NAMALWA (cell line): Measurements from ENCODE around the gene DCAF10.
"Not testable (repeated sequence)": the region's sequence is repeated elsewhere in the genome, so short reads cannot be mapped to it uniquely, and the experiment has no call there.

Source experiments
- DNase-seq: peaks from one replicate; pipeline ENCODE4 v3.0.0-alpha.2; 2015; ENCODE audit warnings: low spot score

The DCAF10 gene

GRCh38 chr9:37790096-37790495, 10.5 kb upstream of the DCAF10 start:
- DNase-seq = no peak

GRCh38 chr9:37792122-37792521, 8.5 kb upstream of the DCAF10 start:
- DNase-seq = no peak

DNA sequence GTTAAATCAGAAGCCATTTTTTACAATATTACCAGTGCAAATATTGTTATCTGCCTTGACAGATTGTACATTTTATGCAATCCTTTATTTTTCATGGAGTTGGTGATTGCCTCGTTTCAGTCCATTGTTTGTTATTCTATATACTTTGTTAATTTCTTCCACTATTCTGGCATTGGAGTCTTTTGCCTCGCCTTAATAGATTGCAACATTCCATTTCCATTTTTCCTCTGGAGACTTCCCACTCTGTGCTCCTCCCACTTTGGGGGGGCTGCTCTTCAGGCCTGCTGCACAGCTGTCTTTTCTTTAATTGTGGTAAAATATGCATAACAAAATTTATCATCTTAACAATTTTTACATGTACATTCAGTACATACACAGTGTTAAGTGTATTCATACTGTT, 4.4 kb upstream of the DCAF10 start:
- no peak for DNase-seq

GRCh38 chr9:37798677-37799076, 1.9 kb upstream of the DCAF10 start:
- DNase-seq = peak; percentile 22

DNA sequence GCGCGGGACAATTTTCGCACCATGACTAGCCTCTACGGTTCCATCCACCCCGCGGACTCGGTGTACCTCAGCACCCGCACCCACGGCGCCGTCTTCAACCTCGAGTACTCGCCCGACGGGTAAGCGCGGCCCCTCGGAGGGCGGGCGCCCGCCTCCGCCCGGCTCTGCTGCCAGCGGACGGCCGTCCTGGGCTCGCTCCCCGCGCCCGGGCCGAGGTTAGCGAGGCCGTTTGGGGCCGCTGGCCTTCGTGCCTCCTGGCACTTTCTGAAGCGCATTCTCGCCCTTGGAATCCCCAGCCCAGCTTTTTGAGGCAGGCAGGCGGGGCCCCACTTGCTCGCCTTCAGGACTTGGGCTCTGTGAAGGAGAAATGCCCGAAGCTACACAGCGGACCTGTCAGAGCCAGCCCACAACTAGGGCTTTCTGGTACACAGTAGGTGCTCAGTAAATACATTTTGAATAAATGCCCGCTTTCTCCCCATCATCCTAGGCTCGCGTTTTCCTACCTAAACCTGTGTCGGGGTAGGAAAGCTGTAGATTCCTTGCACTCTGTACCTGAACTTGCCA, 772 bp downstream of the DCAF10 start:
- DNase-seq = peak; percentile 58

DNA sequence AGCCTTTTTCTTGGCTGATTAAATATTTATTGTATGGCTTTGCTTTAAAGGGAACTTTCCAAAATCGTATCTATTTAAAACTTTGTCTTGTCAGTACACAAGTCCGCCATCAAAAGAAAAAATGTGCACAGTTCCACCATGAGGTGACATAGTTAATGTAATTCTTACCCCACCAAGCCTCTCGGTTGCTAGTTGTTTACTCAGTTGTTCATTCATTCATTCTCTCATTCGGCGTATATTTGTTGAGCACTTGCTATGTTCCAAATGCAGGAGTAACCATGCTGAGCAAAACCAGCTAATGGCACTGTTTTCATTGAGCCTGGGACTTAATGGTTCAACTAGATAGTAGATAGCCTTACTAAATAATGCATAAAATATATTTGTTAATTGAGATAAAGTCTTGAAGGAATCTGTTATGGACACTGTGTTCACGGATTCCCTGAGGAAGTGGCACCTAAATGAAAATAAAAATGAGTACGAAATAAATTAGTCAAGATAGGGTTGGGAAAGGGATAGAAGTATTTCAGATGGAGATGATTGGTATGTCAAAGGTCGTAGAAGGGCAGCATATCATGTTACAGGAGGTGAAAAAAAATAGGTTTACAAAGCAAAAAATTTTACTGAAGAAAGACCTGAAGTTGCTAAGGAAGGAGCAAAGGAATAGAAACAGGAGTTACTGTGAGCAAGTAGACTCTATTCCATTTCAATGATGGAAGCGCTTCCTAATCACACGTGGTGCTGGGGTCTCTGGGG, 1.5 kb downstream of the DCAF10 start:
- peak; percentile 54 for DNase-seq

DNA sequence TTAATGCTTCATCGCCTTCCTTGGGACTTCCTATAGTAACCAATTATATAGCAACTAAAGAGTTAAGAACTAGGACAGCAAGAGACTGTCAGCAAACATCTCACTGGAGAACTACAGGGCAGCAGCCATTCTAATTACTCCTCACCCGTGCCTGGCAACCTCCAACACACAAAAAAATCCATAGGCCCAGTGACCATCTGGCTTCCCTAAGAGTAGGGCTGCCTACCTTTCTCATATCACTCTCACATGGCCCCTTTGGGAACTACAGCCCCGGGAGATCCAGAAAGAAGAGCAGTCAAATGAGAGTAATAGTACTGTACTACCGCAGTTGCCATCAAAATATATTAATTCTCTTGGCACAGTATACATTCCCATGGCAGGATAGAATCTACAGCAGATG, 5.7 kb downstream of the DCAF10 start:
- no peak for DNase-seq

DNA sequence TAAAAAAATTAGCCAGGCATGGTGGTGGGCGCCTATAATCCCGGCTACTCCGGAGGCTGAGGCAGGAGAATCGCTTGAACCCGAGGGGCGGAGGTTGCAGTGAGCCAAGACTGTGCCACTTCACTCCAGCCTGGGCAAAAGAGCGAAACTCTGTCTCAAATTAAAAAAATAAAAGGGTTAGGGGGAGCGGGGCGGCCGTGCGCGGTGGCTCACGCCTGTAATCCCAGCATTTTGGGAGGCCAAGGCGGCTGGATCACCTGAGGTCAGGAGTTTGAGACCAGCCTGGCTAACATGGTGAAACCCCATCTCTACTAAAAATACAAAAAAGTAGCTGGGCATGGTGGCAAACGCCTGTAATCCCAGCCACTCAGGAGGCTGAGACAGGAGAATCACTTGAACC, 9.1 kb downstream of the DCAF10 start:
- DNase-seq = not testable (repeated sequence)

GRCh38 chr9:37811906-37812476, 11.4 kb downstream of the DCAF10 start:
- no peak for DNase-seq

DNA sequence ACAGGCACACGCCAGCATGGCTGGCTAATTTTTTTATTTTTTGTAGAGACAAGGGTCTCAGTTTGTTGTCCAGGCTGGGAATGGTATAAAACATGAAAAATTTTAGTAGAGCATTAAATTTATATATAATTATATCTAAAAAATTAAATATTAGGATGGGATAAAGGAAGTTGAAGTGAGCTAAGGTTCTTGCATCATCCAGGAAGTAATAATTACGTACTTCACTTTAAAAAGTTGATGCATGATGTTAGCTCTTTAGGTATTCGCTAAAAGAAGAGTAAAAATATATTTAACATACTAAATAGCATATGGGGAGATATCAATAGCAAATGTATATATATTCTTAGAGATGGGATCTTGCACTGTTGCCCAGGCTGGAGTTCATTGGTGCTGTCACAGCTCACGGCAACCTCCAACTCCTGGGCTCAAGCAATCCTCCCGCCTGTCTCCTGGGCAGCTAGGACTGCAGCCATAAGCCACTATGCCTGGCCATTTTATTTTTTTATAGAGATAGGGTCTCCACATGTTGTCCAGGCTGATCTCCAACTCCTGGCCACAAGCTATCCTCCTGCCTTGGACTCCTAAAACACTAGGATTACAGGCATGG, 12.3 kb downstream of the DCAF10 start:
- DNase-seq = no peak

GRCh38 chr9:37818849-37819248, 18.3 kb downstream of the DCAF10 start:
- DNase-seq = no peak

DNA sequence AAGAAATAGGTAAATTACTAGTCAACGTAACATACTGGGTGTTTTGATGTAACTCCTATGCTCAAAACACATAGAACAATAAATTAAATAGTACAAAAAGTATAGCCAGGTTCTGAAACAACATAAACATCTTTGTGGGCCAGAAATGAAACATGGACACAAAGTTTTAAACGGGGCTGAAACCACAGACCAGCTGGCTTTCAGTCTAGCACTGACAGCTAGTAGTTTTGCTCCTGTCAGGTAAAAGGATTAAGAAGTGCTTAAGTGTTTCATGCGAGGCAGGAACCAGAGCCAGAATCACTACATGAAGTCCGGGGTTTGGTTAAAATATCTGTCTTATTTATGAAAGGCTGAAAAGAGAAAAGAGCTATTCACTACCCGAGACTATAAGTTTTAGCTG, 19.5 kb downstream of the DCAF10 start:
- no peak for DNase-seq

DNA sequence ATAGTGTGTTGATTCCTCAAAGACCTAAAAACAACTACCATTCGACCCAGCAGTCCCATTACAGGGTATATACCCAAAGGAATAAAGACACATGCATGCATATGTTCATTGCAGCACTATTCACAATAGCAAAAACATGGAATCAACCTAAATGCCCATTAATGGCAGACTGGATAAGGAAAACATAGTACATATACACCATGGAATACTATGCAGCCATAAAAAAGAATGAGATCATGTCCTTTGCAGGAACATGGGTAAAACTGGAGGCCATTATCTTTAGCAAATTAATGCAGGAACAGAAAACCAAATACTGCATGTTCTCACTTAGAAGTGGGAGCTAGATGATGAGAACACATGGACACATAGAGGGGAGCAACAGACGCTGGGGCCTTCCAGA, 24.6 kb downstream of the DCAF10 start:
- DNase-seq = not testable (repeated sequence)

DNA sequence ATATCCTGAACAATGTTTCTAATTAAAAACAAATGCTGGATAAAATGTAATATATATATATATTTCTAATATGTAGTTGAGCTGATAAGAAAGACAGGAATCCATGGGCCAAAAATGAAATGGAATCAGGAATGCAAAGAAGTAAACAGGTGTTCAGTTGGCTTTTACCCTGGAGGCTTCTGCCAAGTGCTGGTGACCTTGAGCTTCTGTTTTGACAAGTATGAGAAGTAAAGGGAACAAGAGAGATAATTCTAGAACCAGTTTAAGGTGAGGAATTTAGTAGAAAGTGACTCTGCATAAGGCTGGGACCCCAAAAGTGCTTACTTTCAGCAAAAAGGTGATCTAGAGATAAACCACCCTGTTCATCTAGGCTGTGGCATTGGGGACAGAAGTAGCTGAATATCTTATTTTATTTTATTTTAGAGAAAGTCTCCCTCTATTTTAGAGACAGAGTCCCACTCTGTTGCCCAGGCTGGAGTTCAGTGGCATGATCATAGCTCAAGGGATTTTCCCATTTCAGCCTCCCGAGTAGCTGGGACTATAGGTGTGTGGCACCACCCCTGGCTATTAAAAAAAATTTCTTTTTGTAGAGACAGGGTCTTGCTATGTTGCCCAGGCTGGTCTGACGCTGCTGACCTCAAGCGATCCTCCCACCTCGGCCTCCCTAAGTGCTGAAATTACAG, 27.0 kb downstream of the DCAF10 start:
- no peak for DNase-seq

GRCh38 chr9:37835821-37836220, 35.2 kb downstream of the DCAF10 start:
- DNase-seq = no peak

GRCh38 chr9:37836386-37836785, 35.8 kb downstream of the DCAF10 start:
- DNase-seq = no peak

GRCh38 chr9:37839496-37840461, 39.2 kb downstream of the DCAF10 start:
- DNase-seq = no peak

DNA sequence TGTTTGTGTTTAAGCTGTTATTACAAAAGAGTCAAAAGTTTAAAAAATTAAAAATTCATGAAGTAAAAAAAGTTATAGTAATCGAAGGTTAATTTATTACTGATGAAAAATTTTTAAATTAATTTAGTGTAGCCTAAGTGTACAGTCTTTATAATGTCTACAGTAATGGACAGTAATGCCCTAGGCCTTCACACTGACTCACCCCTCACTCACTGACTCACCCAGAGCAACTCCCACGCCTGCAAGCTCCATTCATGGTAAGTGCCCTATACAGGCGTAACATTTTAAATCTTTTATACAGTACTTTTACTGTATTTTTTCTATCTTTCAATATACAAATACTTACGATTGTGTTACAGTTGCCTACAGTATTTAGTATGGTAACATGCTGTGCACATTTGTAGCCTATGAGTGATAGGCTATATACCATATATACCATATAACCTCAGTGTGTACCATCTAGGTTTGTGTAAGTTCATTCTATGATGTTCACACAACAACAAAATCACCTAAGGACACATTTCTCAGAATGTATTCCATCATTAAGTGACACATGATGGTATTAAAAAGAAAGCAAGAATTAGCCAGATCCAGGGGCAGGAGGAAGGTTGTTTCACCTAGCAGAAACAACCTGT, 40.1 kb downstream of the DCAF10 start:
- DNase-seq = no peak

- DNase-seq = no peak
These were observed 51.6 kb downstream of the DCAF10 start for GRCh38 chr9:37852222-37852621.

- no peak for DNase-seq
These were observed 56.0 kb downstream of the DCAF10 start for GRCh38 chr9:37856551-37856950.

GRCh38 chr9:37859043-37859442, 58.4 kb downstream of the DCAF10 start:
- peak; percentile 23 for DNase-seq
